ENCODE results near the gene TUBB. TPM values are rescaled to one million over a fixed set of nuclear protein-coding genes. Genes with fewer than 3 reads are reported as not detected.

TUBB gene
- total RNA-seq, 2 donors from 2014 or later: 80.9 to 84.4 TPM

DNA sequence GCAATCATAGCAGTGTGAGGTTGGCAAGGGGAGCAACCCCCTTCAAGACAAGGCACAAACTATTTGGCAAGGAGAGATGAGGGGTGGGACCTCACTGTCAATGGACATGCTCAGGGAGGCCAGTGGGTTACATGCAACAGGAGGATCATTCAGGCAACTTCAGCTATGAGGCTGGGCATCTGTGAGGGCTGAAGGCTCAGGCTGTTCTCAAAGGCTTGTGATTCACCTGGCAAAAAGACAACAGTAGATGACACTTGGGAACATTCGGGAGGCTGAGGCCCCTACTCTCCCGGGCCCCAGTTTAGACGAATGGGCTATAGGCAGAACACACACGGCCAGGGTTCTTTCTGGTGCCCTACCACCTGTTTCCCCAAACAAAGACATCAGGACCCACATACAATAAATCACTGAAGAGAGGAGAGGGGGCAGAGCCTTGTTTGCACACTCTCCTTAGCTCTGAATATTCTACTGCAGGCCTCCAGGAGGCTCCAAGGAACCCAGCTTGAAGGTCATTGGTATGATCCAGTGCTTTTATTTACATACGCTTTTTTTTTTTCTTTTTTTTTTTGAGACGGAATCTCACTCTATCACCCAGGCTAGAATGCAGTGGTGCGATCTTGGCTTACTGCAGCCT, 7.9 kb downstream of the TUBB start:
- peaks cover 31% of the 10 kb centered on the region for H3K4me1 ChIP-seq
- WGBS, 2 donors: 65 to 71% methylated on average over 7 of the region's 7 CpGs
- no peaks in the 10 kb centered on the region for H3K9me3 ChIP-seq
- H3K4me3 ChIP-seq: no peak overlapping the region
- no peak for TF ChIP-seq POLR2A (IDR thresholded peaks at IDR 0.05)
- no peak for TF ChIP-seq CTCF (IDR thresholded peaks at IDR 0.05)
- no peak overlapping the region for H3K27ac ChIP-seq
- peaks cover 9 to 29% of the 10 kb centered on the region in 2 donors for H3K36me3 ChIP-seq (replicated peaks in 1 of 2; ENCODE audit: insufficient read depth in 1 of 2, low read depth in 2 of 2)
- intact Hi-C loops (cut with DNase I): loop anchor here (5.0 kb wide), 1 partner anchor 46 kb away; no protein-coding TSS in a partner anchor
- no peaks in the 10 kb centered on the region for H3K27me3 ChIP-seq
- ATAC-seq (no peak), DNase-seq (no peak)

- TF ChIP-seq CTCF (IDR thresholded peaks at IDR 0.05): peak; percentile 75 to 95 (median 92)
- TF ChIP-seq POLR2A (IDR thresholded peaks at IDR 0.05): no peak
- H3K27ac ChIP-seq: peak overlapping the region in 3 of 4 donors; percentile 18 to 64 (median 23)
- DNase-seq: peak; percentile 90 to 93 (median 92)
- H3K4me3 ChIP-seq: no peak overlapping the region
- peaks cover 11% of the 10 kb centered on the region for H3K4me1 ChIP-seq
- ATAC-seq: peak; percentile 97
- no peaks in the 10 kb centered on the region for H3K27me3 ChIP-seq
- no peaks in the 10 kb centered on the region for H3K9me3 ChIP-seq
- 18 to 31% methylated on average over 18 to 30 of the region's 30 CpGs for WGBS, 2 donors
- intact Hi-C loops (cut with DNase I): no loop called here
- H3K36me3 ChIP-seq (replicated peaks in 1 of 2; ENCODE audit: insufficient read depth in 1 of 2, low read depth in 2 of 2): peaks cover 0 to 19% of the 10 kb centered on the region in 2 donors
Measured at GRCh38 chr6:30730601-30731435, 10.7 kb downstream of the TUBB start.

- DNase-seq: no peak
- no peak for ATAC-seq
- peaks cover 0 to 15% of the 10 kb centered on the region in 2 donors for H3K36me3 ChIP-seq (replicated peaks in 1 of 2; ENCODE audit: insufficient read depth in 1 of 2, low read depth in 2 of 2)
- H3K4me1 ChIP-seq: peaks cover 17% of the 10 kb centered on the region
- TF ChIP-seq CTCF (IDR thresholded peaks at IDR 0.05) (no peak), POLR2A (IDR thresholded peaks at IDR 0.05) (no peak)
- no peaks in the 10 kb centered on the region for H3K9me3 ChIP-seq
- no peaks in the 10 kb centered on the region for H3K27me3 ChIP-seq
- intact Hi-C loops (cut with DNase I): no loop called here
- H3K27ac ChIP-seq: no peak overlapping the region
- no peak overlapping the region for H3K4me3 ChIP-seq
- WGBS, 2 donors: 89% methylated on average over 12 of the region's 12 CpGs
Measured at GRCh38 chr6:30732237-30732943, 12.2 kb downstream of the TUBB start.

DNA sequence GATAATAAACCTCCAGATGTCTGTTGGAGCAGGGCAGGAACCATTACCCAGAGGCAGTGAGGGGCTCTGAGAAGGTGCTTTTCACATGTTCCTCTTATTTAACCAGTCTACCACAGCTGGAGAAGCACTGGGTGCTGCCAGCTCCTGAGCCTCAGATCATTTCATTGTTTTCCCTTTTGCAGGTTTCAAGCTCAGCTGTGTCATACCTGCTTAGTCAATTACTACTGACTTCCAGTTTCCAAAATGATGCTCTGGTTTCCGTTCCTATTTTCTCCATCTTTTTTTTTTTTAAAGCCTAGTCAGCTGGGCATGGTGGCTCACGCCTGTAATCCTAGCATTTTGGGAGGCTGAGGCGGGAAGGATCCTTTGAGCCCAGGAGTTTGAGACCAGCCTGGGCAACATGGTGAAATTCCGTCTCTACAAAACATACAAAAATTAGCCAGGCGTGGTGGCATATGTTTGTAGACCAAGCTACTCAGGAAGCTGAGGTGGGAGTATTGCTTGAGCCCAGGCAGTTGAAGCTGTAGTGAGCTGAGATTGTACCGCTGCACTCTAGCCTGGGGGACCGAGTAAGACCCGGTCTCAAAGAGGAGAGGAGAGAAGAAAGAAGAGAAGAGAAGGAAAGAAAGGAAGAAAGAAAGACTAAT, 15.6 kb downstream of the TUBB start:
- peaks cover 31% of the 10 kb centered on the region for H3K4me1 ChIP-seq
- no peaks in the 10 kb centered on the region for H3K9me3 ChIP-seq
- ATAC-seq: no peak
- no peak for TF ChIP-seq POLR2A (IDR thresholded peaks at IDR 0.05)
- TF ChIP-seq CTCF (IDR thresholded peaks at IDR 0.05): no peak
- H3K4me3 ChIP-seq: no peak overlapping the region
- no peak overlapping the region for H3K27ac ChIP-seq
- WGBS, 2 donors: 84 to 91% methylated on average over 8 of the region's 8 CpGs
- peaks cover 4 to 9% of the 10 kb centered on the region in 2 donors for H3K36me3 ChIP-seq (replicated peaks in 1 of 2; ENCODE audit: insufficient read depth in 1 of 2, low read depth in 2 of 2)
- DNase-seq: no peak
- no peaks in the 10 kb centered on the region for H3K27me3 ChIP-seq
- intact Hi-C loops (cut with DNase I): no loop called here

All from body of pancreas (tissue), 4 donors.